ENCODE data around the gene PSTPIP1.

DNA sequence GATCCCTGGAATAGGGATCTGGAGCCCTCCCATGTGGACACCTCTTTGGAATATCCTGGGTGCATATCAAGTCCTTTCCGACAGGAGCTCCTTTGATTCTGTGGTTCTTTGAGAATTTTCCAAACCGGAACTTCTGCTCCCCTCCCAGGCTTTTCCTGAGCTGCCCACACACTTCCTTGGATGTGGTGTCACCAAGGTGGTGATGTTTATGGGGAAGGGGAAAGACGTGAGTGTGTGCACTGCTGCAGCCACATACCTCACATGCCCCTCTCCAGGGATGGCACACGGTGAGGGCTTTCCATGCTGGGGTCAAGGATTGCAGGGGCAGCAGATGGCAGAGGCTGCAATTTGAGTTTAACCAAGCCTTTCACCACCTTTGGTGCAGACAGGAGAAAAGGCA lies 27.9 kb upstream of the PSTPIP1 start:
- TF ChIP-seq, protein P1, sequence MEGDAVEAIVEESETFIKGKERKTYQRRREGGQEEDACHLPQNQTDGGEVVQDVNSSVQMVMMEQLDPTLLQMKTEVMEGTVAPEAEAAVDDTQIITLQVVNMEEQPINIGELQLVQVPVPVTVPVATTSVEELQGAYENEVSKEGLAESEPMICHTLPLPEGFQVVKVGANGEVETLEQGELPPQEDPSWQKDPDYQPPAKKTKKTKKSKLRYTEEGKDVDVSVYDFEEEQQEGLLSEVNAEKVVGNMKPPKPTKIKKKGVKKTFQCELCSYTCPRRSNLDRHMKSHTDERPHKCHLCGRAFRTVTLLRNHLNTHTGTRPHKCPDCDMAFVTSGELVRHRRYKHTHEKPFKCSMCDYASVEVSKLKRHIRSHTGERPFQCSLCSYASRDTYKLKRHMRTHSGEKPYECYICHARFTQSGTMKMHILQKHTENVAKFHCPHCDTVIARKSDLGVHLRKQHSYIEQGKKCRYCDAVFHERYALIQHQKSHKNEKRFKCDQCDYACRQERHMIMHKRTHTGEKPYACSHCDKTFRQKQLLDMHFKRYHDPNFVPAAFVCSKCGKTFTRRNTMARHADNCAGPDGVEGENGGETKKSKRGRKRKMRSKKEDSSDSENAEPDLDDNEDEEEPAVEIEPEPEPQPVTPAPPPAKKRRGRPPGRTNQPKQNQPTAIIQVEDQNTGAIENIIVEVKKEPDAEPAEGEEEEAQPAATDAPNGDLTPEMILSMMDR (IDR thresholded peaks at IDR 0.05), result no peak
- TF ChIP-seq POLR2A (IDR thresholded peaks at IDR 0.05), result no peak

Measured in esophagus squamous epithelium (tissue), 4 donors.